ENCODE data around the gene GABRB2.

Gene GABRB2

GRCh38 chr5:161385027-161385426 is 161.5 kb downstream of the GABRB2 start:
- Histone ChIP-seq H3K27ac (replicated peaks) (no peak overlapping the region), H3K4me3 (replicated peaks; ENCODE audit: insufficient read depth, low read length) (no peak overlapping the region), H3K27me3 (ENCODE audit: insufficient read depth, poor library complexity, severe bottlenecking) (no peaks in the 10 kb centered on the region)
- DNase-seq (ENCODE audit: low read depth in 1 of 2, low spot score in 1 of 2): no peak
- TF ChIP-seq GABPA (IDR thresholded peaks at IDR 0.05; ENCODE audit: low read depth) (no peak), REST (IDR thresholded peaks at IDR 0.05; ENCODE audit: insufficient replicate concordance, low read depth) (no peak), SPI1 (IDR thresholded peaks at IDR 0.05; ENCODE audit: borderline replicate concordance, low read depth) (no peak)

- Histone ChIP-seq H3K4me3 (replicated peaks; ENCODE audit: insufficient read depth, low read length) (no peak overlapping the region), H3K27ac (replicated peaks) (no peak overlapping the region), H3K27me3 (ENCODE audit: insufficient read depth, poor library complexity, severe bottlenecking) (no peaks in the 10 kb centered on the region)
- DNase-seq (ENCODE audit: low read depth in 1 of 2, low spot score in 1 of 2): no peak
- TF ChIP-seq REST (IDR thresholded peaks at IDR 0.05; ENCODE audit: insufficient replicate concordance, low read depth) (no peak), SPI1 (IDR thresholded peaks at IDR 0.05; ENCODE audit: borderline replicate concordance, low read depth) (no peak), POLR2AphosphoS5 (IDR thresholded peaks at IDR 0.05; ENCODE audit: low read depth) (no peak), GABPA (IDR thresholded peaks at IDR 0.05; ENCODE audit: low read depth) (no peak), CTCF (IDR thresholded peaks at IDR 0.05; ENCODE audit: insufficient read depth, low read length) (no peak)
Measured at GRCh38 chr5:161382685-161383084, 163.8 kb downstream of the GABRB2 start.

GRCh38 chr5:161380486-161380885 is 166.0 kb downstream of the GABRB2 start:
- Histone ChIP-seq H3K4me3 (replicated peaks; ENCODE audit: insufficient read depth, low read length) (no peak overlapping the region), H3K27ac (replicated peaks) (no peak overlapping the region), H3K27me3 (ENCODE audit: insufficient read depth, poor library complexity, severe bottlenecking) (no peaks in the 10 kb centered on the region)
- DNase-seq (ENCODE audit: low read depth in 1 of 2, low spot score in 1 of 2): no peak
- TF ChIP-seq CTCF (IDR thresholded peaks at IDR 0.05; ENCODE audit: insufficient read depth, low read length) (no peak), REST (IDR thresholded peaks at IDR 0.05; ENCODE audit: insufficient replicate concordance, low read depth) (no peak), GABPA (IDR thresholded peaks at IDR 0.05; ENCODE audit: low read depth) (no peak), POLR2AphosphoS5 (IDR thresholded peaks at IDR 0.05; ENCODE audit: low read depth) (no peak), SPI1 (IDR thresholded peaks at IDR 0.05; ENCODE audit: borderline replicate concordance, low read depth) (no peak)

- DNase-seq (ENCODE audit: low read depth in 1 of 2, low spot score in 1 of 2): no peak
Measured at GRCh38 chr5:161378701-161379100, 167.8 kb downstream of the GABRB2 start.

More at GRCh38 chr5:161378701-161379100, 167.8 kb downstream of the GABRB2 start:
- Histone ChIP-seq H3K27ac (replicated peaks) (no peak overlapping the region), H3K27me3 (ENCODE audit: insufficient read depth, poor library complexity, severe bottlenecking) (no peaks in the 10 kb centered on the region), H3K4me3 (replicated peaks; ENCODE audit: insufficient read depth, low read length) (no peak overlapping the region)
- no peak for TF ChIP-seq POLR2AphosphoS5 (IDR thresholded peaks at IDR 0.05; ENCODE audit: low read depth)
- TF ChIP-seq REST (IDR thresholded peaks at IDR 0.05; ENCODE audit: insufficient replicate concordance, low read depth): no peak
- TF ChIP-seq CTCF (IDR thresholded peaks at IDR 0.05; ENCODE audit: insufficient read depth, low read length): no peak
- no peak for TF ChIP-seq GABPA (IDR thresholded peaks at IDR 0.05; ENCODE audit: low read depth)
- TF ChIP-seq SPI1 (IDR thresholded peaks at IDR 0.05; ENCODE audit: borderline replicate concordance, low read depth): no peak
